Gastroesophageal sphincter (tissue), 4 donors: ENCODE measurements around the gene CD300LG. TPM values are rescaled to one million over a fixed set of nuclear protein-coding genes. Genes with fewer than 3 reads are reported as not detected.

ENCODE experiments used
- ATAC-seq: fragments of 150-250 bp; one replicate; pipeline ENCODE4 v1.9.1; 2016; ENCODE audit warnings: mild to moderate bottlenecking, moderate library complexity
- H3K27ac ChIP-seq, 4 donors: fragments of 200-600 bp; sonication (generic) in 3 of 4; 1 replicate in 3 of 4; 2 replicates in 1 of 4; pipeline ENCODE4 v1.5.1; 2016 to 2019
- H3K27me3 ChIP-seq: fragments of 200-600 bp; sonication (generic); one replicate; pipeline ENCODE4 v1.5.1; 2019
- H3K36me3 ChIP-seq, 2 donors: fragments of 200-600 bp; sonication (generic); one replicate each; pipeline ENCODE4 v1.5.1; 2019; ENCODE audit warnings: control low read depth in 1 of 2
- H3K4me1 ChIP-seq, 3 donors: fragments of 200-600 bp; sonication (generic); 1 replicate in 2 of 3; 2 replicates in 1 of 3; pipeline ENCODE4 v1.5.1; 2016 to 2019; ENCODE audit warnings: control low read depth in 2 of 3
- H3K4me3 ChIP-seq, 2 donors: fragments of 200-600 bp; sonication (generic); one replicate each; pipeline ENCODE4 v1.5.1; 2019; ENCODE audit warnings: mild to moderate bottlenecking in 1 of 2, moderate library complexity in 1 of 2
- H3K9me3 ChIP-seq, 3 donors: fragments of 200-600 bp; sonication (generic); one replicate each; pipeline ENCODE4 v1.5.1; 2017 to 2019; ENCODE audit warnings: control low read depth in 2 of 3
- CTCF ChIP-seq, 4 experiments: fragments of 200-600 bp in 2 of 4; fragments of 450-650 bp in 2 of 4; sonication (generic) in 1 of 4; IDR thresholded peaks; one replicate each; pipeline ENCODE4 v1.5.1; 2017 to 2019; ENCODE audit warnings: antibody characterized with exemption in 4 of 4, mild to moderate bottlenecking in 2 of 4, moderate library complexity in 2 of 4
- EP300 ChIP-seq: sonication (generic); formaldehyde crosslinking; IDR thresholded peaks from one replicate; pipeline ENCODE4 v1.6.1; 2017; ENCODE audit warnings: antibody characterized with exemption, mild to moderate bottlenecking
- POLR2A ChIP-seq, 2 donors: fragments of 450-650 bp; IDR thresholded peaks; one replicate each; pipeline ENCODE4 v1.6.1; 2017; ENCODE audit warnings: antibody characterized with exemption in 2 of 2, mild to moderate bottlenecking in 2 of 2, moderate library complexity in 1 of 2
- POLR2AphosphoS5 ChIP-seq: sonication (generic); formaldehyde crosslinking; IDR thresholded peaks from one replicate; pipeline ENCODE4 v1.6.1; 2017; ENCODE audit warnings: antibody characterized with exemption
- WGBS, 2 donors: methylation state at CpG; one replicate each; pipeline ENCODE4 v1.1.5; 2018; ENCODE audit warnings: low coverage in 1 of 2; 5-methylcytosine and 5-hydroxymethylcytosine counted together
- total RNA-seq, 4 donors: library from RNA; depleted of rRNA; stranded (reverse); fragments of >200 nt; gene quantifications; one replicate each; pipeline ENCODE4 v1.1.0, GENCODE V29; 2016

CD300LG gene
- total RNA-seq, 4 donors from 2014 or later: 1.6 to 16.2 (median 3.7) TPM

- H3K9me3 ChIP-seq: no peaks in the 10 kb centered on the region
- no peak overlapping the region for H3K4me3 ChIP-seq
- WGBS, 2 donors: 68% methylated on average over 10 of the region's 10 CpGs; no CpG with 5 or more reads in 1 of the 2 donors
- H3K4me1 ChIP-seq: peaks cover 0 to 16% (median 3%) of the 10 kb centered on the region in 3 donors
- no peak for TF ChIP-seq POLR2A (IDR thresholded peaks at IDR 0.05)
- no peak for TF ChIP-seq EP300
- TF ChIP-seq POLR2AphosphoS5: no peak
- TF ChIP-seq CTCF (IDR thresholded peaks at IDR 0.05): no peak
- ATAC-seq: no peak
- peak overlapping the region in 2 of 4 donors; percentile 9 to 27 for H3K27ac ChIP-seq
- H3K36me3 ChIP-seq: peaks cover 0 to 69% of the 10 kb centered on the region in 2 donors
- H3K27me3 ChIP-seq: no peaks in the 10 kb centered on the region
These were observed 23.5 kb upstream of the CD300LG start for GRCh38 chr17:43823350-43824084.

- no peak for ATAC-seq
- Histone ChIP-seq H3K27me3 (no peaks in the 10 kb centered on the region), H3K27ac (no peak overlapping the region), H3K4me1 (peaks cover 0 to 16% (median 3%) of the 10 kb centered on the region in 3 donors), H3K4me3 (no peak overlapping the region), H3K36me3 (peaks cover 0 to 72% of the 10 kb centered on the region in 2 donors), H3K9me3 (no peaks in the 10 kb centered on the region)
- 67 to 100% methylated on average over 1 of the region's 12 CpGs for WGBS, 2 donors
- TF ChIP-seq POLR2A (IDR thresholded peaks at IDR 0.05) (no peak), CTCF (IDR thresholded peaks at IDR 0.05) (no peak), POLR2AphosphoS5 (no peak), EP300 (no peak)
These were observed 21.4 kb upstream of the CD300LG start for GRCh38 chr17:43825567-43825966.

- ATAC-seq: no peak
- H3K36me3 ChIP-seq: peaks cover 0 to 72% of the 10 kb centered on the region in 2 donors
- no peaks in the 10 kb centered on the region for H3K27me3 ChIP-seq
- WGBS, 2 donors: 97 to 100% methylated on average over 3 to 4 of the region's 7 CpGs
- no peaks in the 10 kb centered on the region for H3K9me3 ChIP-seq
- TF ChIP-seq CTCF (IDR thresholded peaks at IDR 0.05): no peak
- TF ChIP-seq EP300: no peak
- no peak for TF ChIP-seq POLR2AphosphoS5
- no peak for TF ChIP-seq POLR2A (IDR thresholded peaks at IDR 0.05)
- no peak overlapping the region for H3K27ac ChIP-seq
- peaks cover 0 to 17% (median 3%) of the 10 kb centered on the region in 3 donors for H3K4me1 ChIP-seq
- no peak overlapping the region for H3K4me3 ChIP-seq
These were observed 20.8 kb upstream of the CD300LG start for GRCh38 chr17:43826206-43826605.

- WGBS, 2 donors: 96% methylated on average over 9 of the region's 9 CpGs; no CpG with 5 or more reads in 1 of the 2 donors
- H3K27ac ChIP-seq: no peak overlapping the region
- H3K9me3 ChIP-seq: no peaks in the 10 kb centered on the region
- no peaks in the 10 kb centered on the region for H3K27me3 ChIP-seq
- H3K4me3 ChIP-seq: no peak overlapping the region
- H3K36me3 ChIP-seq: peaks cover 0 to 70% of the 10 kb centered on the region in 2 donors
- TF ChIP-seq CTCF (IDR thresholded peaks at IDR 0.05): no peak
- TF ChIP-seq POLR2A (IDR thresholded peaks at IDR 0.05): no peak
- TF ChIP-seq POLR2AphosphoS5: no peak
- no peak for TF ChIP-seq EP300
- ATAC-seq: no peak
- peaks cover 0 to 31% (median 3%) of the 10 kb centered on the region in 3 donors for H3K4me1 ChIP-seq
These were observed 19.4 kb upstream of the CD300LG start for GRCh38 chr17:43827596-43827995.

GRCh38 chr17:43829738-43830137, 17.2 kb upstream of the CD300LG start:
- WGBS, 2 donors: no CpG with 5 or more reads among the region's 14 CpGs
- H3K27ac ChIP-seq: no peak overlapping the region
- ATAC-seq: no peak
- H3K4me3 ChIP-seq: no peak overlapping the region
- H3K36me3 ChIP-seq: peaks cover 0 to 64% of the 10 kb centered on the region in 2 donors
- H3K9me3 ChIP-seq: no peaks in the 10 kb centered on the region
- peaks cover 0 to 30% (median 6%) of the 10 kb centered on the region in 3 donors for H3K4me1 ChIP-seq
- no peaks in the 10 kb centered on the region for H3K27me3 ChIP-seq
- TF ChIP-seq EP300: no peak
- TF ChIP-seq POLR2A (IDR thresholded peaks at IDR 0.05): no peak
- TF ChIP-seq POLR2AphosphoS5: no peak
- no peak for TF ChIP-seq CTCF (IDR thresholded peaks at IDR 0.05)
